Prostate gland (tissue), 2 donors: ENCODE measurements around the gene ARL15. TPM values are rescaled to one million over a fixed set of nuclear protein-coding genes. Genes with fewer than 3 reads are reported as not detected.

Experiments
- DNase-seq: peaks from one replicate; pipeline ENCODE4 v3.0.0-alpha.2; 2019; ENCODE audit warnings: low spot score
- H3K27ac ChIP-seq, 2 donors: fragments of 200-600 bp; sonication (generic); 2 replicates each; pipeline ENCODE4 v1.5.1; 2017 to 2019
- H3K27me3 ChIP-seq: fragments of 200-600 bp; sonication (generic); replicated peaks from 2 replicates; pipeline ENCODE4 v1.5.1; 2019; ENCODE audit not compliant: insufficient read depth
- H3K36me3 ChIP-seq, 2 donors: fragments of 200-600 bp; sonication (generic); 1 replicate in 1 of 2; 2 replicates in 1 of 2; pipeline versions ENCODE4 v1.5.1 to v1.8.1; 2017 to 2019
- H3K4me1 ChIP-seq: fragments of 200-600 bp; sonication (generic); replicated peaks from 2 replicates; pipeline ENCODE4 v1.5.1; 2019
- H3K4me3 ChIP-seq, 2 donors: fragments of 200-600 bp; sonication (generic); 2 replicates each; pipeline ENCODE4 v1.5.1; 2017 to 2019
- H3K9me3 ChIP-seq: fragments of 200-600 bp; sonication (generic); 2 replicates; pipeline ENCODE4 v1.5.1; 2017
- CTCF ChIP-seq, 4 experiments: fragments of 200-600 bp in 2 of 4; fragments of 450-650 bp in 2 of 4; sonication (generic) in 2 of 4; IDR thresholded peaks; 1 replicate in 3 of 4; 2 replicates in 1 of 4; pipeline ENCODE4 v1.5.1; 2016 to 2019; ENCODE audit warnings: antibody characterized with exemption in 4 of 4, mild to moderate bottlenecking in 2 of 4, moderate library complexity in 2 of 4
- POLR2A ChIP-seq: fragments of 450-650 bp; IDR thresholded peaks from one replicate; pipeline ENCODE4 v1.6.1; 2016; ENCODE audit warnings: antibody characterized with exemption, mild to moderate bottlenecking
- POLR2AphosphoS5 ChIP-seq: sonication (generic); formaldehyde crosslinking; IDR thresholded peaks from one replicate; pipeline ENCODE4 v1.6.1; 2017; ENCODE audit warnings: antibody characterized with exemption
- WGBS: methylation state at CpG from one replicate; pipeline ENCODE4 v1.1.5; 2018; 5-methylcytosine and 5-hydroxymethylcytosine counted together
- intact Hi-C: fragments of 100-400 bp; cut with DNase I; formaldehyde crosslinking; loops from one replicate; pipeline ENCODE4 v1.14.2; 2022
- total RNA-seq, 2 donors: library from RNA; depleted of rRNA; stranded (reverse); fragments of >200 nt; gene quantifications; one replicate each; pipeline ENCODE4 v1.1.0, GENCODE V29; 2016

The ARL15 gene
- total RNA-seq, 2 donors from 2014 or later, result 16.1 to 38.4 TPM

- Histone ChIP-seq H3K27me3 (no peaks in the 10 kb centered on the region), H3K27ac (no peak overlapping the region), H3K9me3 (no peaks in the 10 kb centered on the region), H3K4me3 (no peak overlapping the region), H3K4me1 (no peaks in the 10 kb centered on the region), H3K36me3 (no peaks in the 10 kb centered on the region)
- 48% methylated on average over 1 of the region's 1 CpG for WGBS
- DNase-seq, result no peak
- TF ChIP-seq POLR2AphosphoS5 (no peak), CTCF (IDR thresholded peaks at IDR 0.05) (no peak), POLR2A (no peak)
- intact Hi-C loops, result no loop called here
Measured at GRCh38 chr5:54103871-54104270, 206.5 kb downstream of the ARL15 start.

- no peaks in the 10 kb centered on the region for H3K9me3 ChIP-seq
- intact Hi-C loops, result no loop called here
- no peaks in the 10 kb centered on the region for H3K27me3 ChIP-seq
- WGBS, result 86% methylated on average over 9 of the region's 9 CpGs
- no peak for TF ChIP-seq POLR2AphosphoS5
- no peak for TF ChIP-seq CTCF (IDR thresholded peaks at IDR 0.05)
- no peak for TF ChIP-seq POLR2A
- H3K36me3 ChIP-seq, result no peaks in the 10 kb centered on the region
- no peak for DNase-seq
- H3K27ac ChIP-seq, result no peak overlapping the region
- no peaks in the 10 kb centered on the region for H3K4me1 ChIP-seq
- H3K4me3 ChIP-seq, result no peak overlapping the region
Measured at GRCh38 chr5:54098267-54098666, 212.1 kb downstream of the ARL15 start.

GRCh38 chr5:54095969-54096368 lies 214.4 kb downstream of the ARL15 start:
- intact Hi-C loops, result no loop called here

DNA sequence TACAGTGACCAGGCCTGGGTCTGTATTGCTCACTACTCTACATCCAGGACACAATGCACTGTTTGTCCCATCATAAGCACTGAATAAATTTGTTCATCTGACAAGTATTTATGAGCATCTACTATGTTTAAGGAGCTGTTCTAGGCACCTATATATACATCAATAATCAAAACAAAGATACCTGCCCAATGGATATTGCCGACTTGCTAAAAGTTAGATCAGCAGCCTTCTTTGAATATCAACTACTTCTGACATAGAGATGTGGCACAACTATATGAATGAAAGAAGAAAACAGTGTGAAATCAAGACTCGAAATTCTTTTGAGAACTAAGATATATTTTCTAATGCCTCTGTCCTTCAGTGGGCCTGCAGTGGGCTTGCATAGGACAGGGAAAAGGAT lies 215.7 kb downstream of the ARL15 start:
- no peaks in the 10 kb centered on the region for H3K9me3 ChIP-seq
- no peak overlapping the region for H3K4me3 ChIP-seq
- no peak for DNase-seq
- H3K4me1 ChIP-seq, result no peaks in the 10 kb centered on the region
- intact Hi-C loops, result no loop called here
- H3K27me3 ChIP-seq, result no peaks in the 10 kb centered on the region
- TF ChIP-seq POLR2AphosphoS5 (no peak), POLR2A (no peak), CTCF (IDR thresholded peaks at IDR 0.05) (no peak)
- H3K36me3 ChIP-seq, result no peaks in the 10 kb centered on the region
- 97% methylated on average over 2 of the region's 2 CpGs for WGBS
- no peak overlapping the region for H3K27ac ChIP-seq

More at GRCh38 chr5:54095969-54096368, 214.4 kb downstream of the ARL15 start:
- H3K9me3 ChIP-seq, result no peaks in the 10 kb centered on the region
- TF ChIP-seq POLR2A, result no peak
- TF ChIP-seq POLR2AphosphoS5, result no peak
- TF ChIP-seq CTCF (IDR thresholded peaks at IDR 0.05), result no peak
- no peaks in the 10 kb centered on the region for H3K36me3 ChIP-seq
- H3K27ac ChIP-seq, result no peak overlapping the region
- no peaks in the 10 kb centered on the region for H3K27me3 ChIP-seq
- H3K4me3 ChIP-seq, result no peak overlapping the region
- no peak for DNase-seq
- H3K4me1 ChIP-seq, result no peaks in the 10 kb centered on the region

DNA sequence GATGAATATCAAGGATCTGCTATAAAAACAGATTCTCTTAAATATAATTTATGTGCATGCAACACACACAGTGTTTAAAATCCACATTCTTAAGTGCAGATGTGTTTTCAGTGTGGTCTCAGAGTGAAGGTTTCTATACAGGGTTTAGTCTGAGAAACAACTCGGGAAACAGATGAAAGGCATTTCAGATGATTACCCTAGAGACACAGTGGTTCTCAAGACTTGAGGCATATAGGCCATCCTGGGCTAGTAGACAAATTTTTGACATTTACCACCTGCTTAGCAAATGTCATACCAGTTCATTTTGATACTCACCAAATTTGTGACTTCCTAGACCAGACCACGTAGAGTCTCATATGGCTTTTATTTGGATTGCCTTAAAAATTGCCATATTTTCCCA lies 216.5 kb downstream of the ARL15 start:
- Histone ChIP-seq H3K4me1 (no peaks in the 10 kb centered on the region), H3K36me3 (no peaks in the 10 kb centered on the region), H3K27ac (no peak overlapping the region), H3K27me3 (no peaks in the 10 kb centered on the region), H3K9me3 (no peaks in the 10 kb centered on the region), H3K4me3 (no peak overlapping the region)
- WGBS, result 92% methylated on average over 2 of the region's 2 CpGs
- DNase-seq, result no peak
- intact Hi-C loops, result no loop called here
- TF ChIP-seq CTCF (IDR thresholded peaks at IDR 0.05) (no peak), POLR2A (no peak), POLR2AphosphoS5 (no peak)
